ENCODE data around the gene NLRC5. TPM values are rescaled to one million over a fixed set of nuclear protein-coding genes. Genes with fewer than 3 reads are reported as not detected.

Gene NLRC5
- total RNA-seq, 4 donors from 2014 or later: 18.0 to 139 (median 30.6) TPM

GRCh38 chr16:57128771-57129389 lies 139.5 kb downstream of the NLRC5 start:
- TF ChIP-seq CTCF (IDR thresholded peaks at IDR 0.05; ENCODE audit: low read depth): no peak

GRCh38 chr16:57130950-57131321 lies 141.6 kb downstream of the NLRC5 start:
- no peak for TF ChIP-seq CTCF (IDR thresholded peaks at IDR 0.05; ENCODE audit: low read depth)

GRCh38 chr16:57131351-57131970 lies 142.1 kb downstream of the NLRC5 start:
- no peak for TF ChIP-seq CTCF (IDR thresholded peaks at IDR 0.05; ENCODE audit: low read depth)

GRCh38 chr16:57132470-57132869 lies 143.1 kb downstream of the NLRC5 start:
- TF ChIP-seq CTCF (IDR thresholded peaks at IDR 0.05; ENCODE audit: low read depth): no peak

- no peak for TF ChIP-seq CTCF (IDR thresholded peaks at IDR 0.05; ENCODE audit: low read depth)
Measured at GRCh38 chr16:57133031-57133430, 143.7 kb downstream of the NLRC5 start.

Other genes starting within 250 kb of the NLRC5 start
- not detected for gene SLC12A3, start 124.3 kb upstream of the NLRC5 start, total RNA-seq
- gene HERPUD1, start 57.4 kb upstream of the NLRC5 start, total RNA-seq: 100 to 1,000 TPM; 134 to 230 (median 170) TPM
- gene CETP, start 27.6 kb upstream of the NLRC5 start, total RNA-seq: 10 to 100 TPM in 1 of 4 donors, 1 to 10 TPM in 1, not detected in 2; 2.4 to 14.9 TPM
- 10 to 100 TPM; 27.4 to 56.5 (median 40.7) TPM for gene CPNE2, start 103.0 kb downstream of the NLRC5 start, total RNA-seq
- gene PSME3IP1, start 196.5 kb downstream of the NLRC5 start, total RNA-seq: 10 to 100 TPM; 51.8 to 64.5 (median 53.9) TPM
- 10 to 100 TPM; 28.8 to 38.1 (median 32.1) TPM for gene RSPRY1, start 196.8 kb downstream of the NLRC5 start, total RNA-seq

Measured in subcutaneous adipose tissue (tissue), 4 donors.